ENCODE measurements around the gene ARID5B. TPM values are rescaled to one million over a fixed set of nuclear protein-coding genes. Genes with fewer than 3 reads are reported as not detected.

The ARID5B gene
- total RNA-seq, 2 donors from 2014 or later, result 65.5 to 93.8 TPM

DNA sequence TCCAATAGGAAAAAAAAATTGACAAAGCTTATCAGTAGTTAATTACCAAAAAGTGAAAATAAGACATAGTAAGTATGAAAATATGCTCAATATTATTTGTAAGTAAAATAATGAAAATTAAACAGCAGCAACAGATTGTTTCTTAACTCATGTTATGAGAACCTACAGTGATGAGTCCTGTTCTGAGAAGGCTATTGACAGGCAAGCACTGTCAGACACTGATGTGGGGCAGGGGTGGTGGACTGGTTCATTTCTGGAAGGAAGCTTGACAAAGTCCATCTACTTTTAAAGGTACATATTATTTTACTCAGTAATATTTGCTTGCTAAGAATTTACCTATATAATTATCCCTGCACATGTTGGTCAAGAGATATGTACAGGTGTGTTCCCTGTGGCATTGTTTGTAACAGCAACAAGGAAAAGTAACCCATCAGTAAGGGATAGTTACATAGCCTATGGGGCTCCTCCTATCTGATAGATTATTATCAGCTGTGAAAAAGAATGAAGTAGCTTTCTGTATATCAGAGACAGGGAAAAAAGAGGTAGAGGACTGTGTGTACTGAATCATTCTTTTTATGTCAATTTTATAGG lies 205.5 kb downstream of the ARID5B start:
- peaks cover 4% of the 10 kb centered on the region for H3K9me3 Mint-ChIP-seq
- peak; percentile 54 for ATAC-seq (replicated peaks)
- peaks cover 39% of the 10 kb centered on the region for H3K4me1 Mint-ChIP-seq
- H3K36me3 Mint-ChIP-seq (ENCODE audit: low read depth), result no peaks in the 10 kb centered on the region
- no peaks in the 10 kb centered on the region for H3K27me3 Mint-ChIP-seq
- peak overlapping the region; percentile 39 for H3K27ac Mint-ChIP-seq
- H3K4me3 Mint-ChIP-seq, result no peak overlapping the region

DNA sequence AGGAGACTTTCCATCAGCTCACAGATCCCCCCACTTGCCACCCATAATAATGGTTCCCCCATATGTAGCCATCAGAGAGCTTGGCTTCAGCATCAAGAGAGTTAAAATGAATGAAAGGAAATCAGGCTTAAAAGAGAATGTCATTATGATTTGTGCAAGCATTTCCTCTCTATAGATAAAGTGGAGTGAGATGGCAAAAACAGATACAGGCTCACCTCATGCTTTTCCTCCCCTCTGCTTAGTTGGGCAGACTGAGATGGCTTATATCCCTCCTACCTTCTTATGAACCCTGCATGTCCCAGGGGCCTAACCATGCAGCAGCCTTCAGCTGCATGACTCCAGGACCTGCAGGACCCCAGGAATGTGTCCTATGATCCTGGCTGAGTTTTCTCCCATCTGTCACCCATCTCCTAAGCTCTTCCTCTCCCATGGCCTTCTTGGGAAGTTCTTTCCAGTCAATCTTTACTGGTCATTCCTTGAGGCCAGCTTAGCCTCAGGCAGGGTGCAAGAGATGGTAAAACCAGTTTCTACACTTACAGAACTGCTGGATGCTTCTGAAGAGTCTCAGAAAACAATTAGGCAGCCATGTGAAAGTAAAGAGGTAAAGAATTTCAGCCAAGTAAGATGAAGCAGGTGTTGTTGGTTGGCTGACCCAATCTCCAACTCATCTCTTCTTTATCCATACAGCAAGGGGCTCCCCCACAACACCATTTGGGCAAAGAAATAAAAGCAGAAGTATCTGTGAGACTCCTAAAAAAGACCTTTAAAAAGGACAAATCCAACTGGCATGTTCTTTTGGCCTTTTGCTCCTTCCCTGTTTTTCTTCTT lies 207.5 kb downstream of the ARID5B start:
- Mint-ChIP-seq H3K36me3 (ENCODE audit: low read depth) (no peaks in the 10 kb centered on the region), H3K4me3 (peak overlapping the region; percentile 2), H3K27ac (peak overlapping the region; percentile 71), H3K4me1 (peaks cover 39% of the 10 kb centered on the region), H3K27me3 (no peaks in the 10 kb centered on the region), H3K9me3 (peaks cover 4% of the 10 kb centered on the region)
- no peak for ATAC-seq (replicated peaks)

DNA sequence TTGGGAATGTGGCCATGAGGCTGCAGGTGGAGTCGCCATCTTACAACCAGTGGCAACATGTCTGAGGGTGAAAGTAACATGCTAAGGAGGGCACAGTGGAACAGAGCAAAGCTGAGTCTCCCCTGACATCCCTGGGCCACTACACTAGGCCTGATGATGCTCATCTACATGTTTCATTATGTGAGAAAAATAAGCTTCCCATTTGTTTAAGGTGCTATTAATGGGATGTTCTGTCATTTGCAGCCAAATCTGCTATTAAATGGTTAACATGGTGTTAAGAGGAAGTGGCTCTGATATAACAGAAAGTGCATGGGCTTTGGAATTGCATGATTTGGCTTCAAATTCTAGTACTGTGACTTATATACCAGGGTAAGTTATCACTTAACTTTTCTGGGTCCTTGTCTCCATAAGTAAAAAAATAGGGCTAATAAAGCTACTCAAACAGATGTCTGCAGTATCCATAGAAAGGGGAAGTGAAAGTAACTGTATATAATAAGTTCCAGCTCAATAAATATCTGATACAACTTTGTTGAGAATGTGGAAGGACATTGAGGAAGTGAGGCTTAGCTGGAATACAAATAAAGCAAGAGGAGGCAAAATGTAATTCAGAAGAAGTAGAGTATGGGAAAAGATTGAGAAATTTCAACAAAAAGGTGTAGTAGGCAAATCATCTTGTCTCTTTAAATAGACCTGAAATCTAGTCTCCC lies 208.2 kb downstream of the ARID5B start:
- no peaks in the 10 kb centered on the region for H3K27me3 Mint-ChIP-seq
- H3K27ac Mint-ChIP-seq, result peak overlapping the region; percentile 71
- ATAC-seq (replicated peaks), result no peak
- H3K9me3 Mint-ChIP-seq, result peaks cover 4% of the 10 kb centered on the region
- no peaks in the 10 kb centered on the region for H3K36me3 Mint-ChIP-seq (ENCODE audit: low read depth)
- peak overlapping the region; percentile 2 for H3K4me3 Mint-ChIP-seq
- H3K4me1 Mint-ChIP-seq, result peaks cover 39% of the 10 kb centered on the region

DNA sequence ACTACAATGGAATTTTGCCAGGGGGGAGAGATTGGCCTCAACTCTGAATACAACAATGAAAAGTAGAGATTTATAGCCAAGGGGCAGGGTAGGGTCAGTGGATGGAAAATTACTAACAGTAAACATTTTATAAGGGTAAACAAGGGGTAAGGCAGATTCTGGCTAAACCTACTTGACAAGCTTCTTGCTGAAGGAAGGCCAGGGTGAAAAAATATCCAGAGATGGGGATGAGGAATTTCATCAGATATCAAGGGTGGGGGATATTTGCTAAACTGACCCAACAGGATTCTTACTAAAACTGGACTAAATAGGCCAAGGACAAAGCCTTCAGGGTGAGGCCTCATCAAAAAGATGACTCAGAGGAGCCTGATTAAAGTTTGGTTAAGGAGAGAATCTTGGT lies 210.8 kb downstream of the ARID5B start:
- Mint-ChIP-seq H3K4me3 (no peak overlapping the region), H3K36me3 (ENCODE audit: low read depth) (no peaks in the 10 kb centered on the region), H3K27ac (peak overlapping the region; percentile 44), H3K4me1 (peaks cover 30% of the 10 kb centered on the region), H3K9me3 (peaks cover 4% of the 10 kb centered on the region), H3K27me3 (no peaks in the 10 kb centered on the region)
- ATAC-seq (replicated peaks), result no peak

DNA sequence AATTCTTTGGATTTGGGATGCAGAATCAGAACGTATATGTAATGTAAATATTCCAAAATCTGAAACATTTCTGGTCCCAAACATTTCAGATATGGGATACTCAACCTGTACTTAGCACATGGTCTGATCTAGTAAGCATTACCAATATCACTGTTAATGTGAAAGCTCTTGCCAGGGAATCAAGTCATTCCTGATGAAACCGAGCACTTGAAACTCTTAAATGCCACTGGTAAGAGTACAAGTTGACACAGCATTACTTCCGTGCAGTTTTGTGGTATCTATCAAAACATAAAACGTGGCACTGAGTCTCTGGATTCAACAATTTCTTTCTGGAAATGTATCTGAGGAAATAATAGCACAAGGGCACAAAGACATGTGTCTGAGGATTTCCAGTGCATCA lies 211.5 kb downstream of the ARID5B start:
- Mint-ChIP-seq H3K4me3 (no peak overlapping the region), H3K27ac (no peak overlapping the region), H3K36me3 (ENCODE audit: low read depth) (no peaks in the 10 kb centered on the region), H3K27me3 (no peaks in the 10 kb centered on the region), H3K9me3 (peaks cover 4% of the 10 kb centered on the region), H3K4me1 (peaks cover 28% of the 10 kb centered on the region)
- no peak for ATAC-seq (replicated peaks)

DNA sequence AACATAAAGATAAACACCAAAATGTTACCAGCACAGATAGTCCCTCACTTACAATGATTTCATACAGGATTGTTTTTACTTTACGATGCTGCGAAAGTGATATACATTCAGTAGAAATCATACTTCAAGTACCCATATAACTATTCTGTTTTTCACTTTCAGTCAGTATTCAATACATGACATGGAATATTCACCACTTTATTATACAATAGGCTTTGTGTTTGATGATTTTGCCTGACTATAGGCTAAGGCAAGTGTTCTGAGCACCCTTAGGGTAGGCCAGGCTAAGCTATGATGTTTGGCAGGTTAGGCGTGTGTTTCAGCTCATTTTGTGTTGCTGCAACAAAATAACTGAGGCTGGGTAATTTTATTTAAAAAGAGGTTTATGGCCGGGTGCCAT lies 212.2 kb downstream of the ARID5B start:
- Mint-ChIP-seq H3K9me3 (peaks cover 4% of the 10 kb centered on the region), H3K27ac (no peak overlapping the region), H3K27me3 (no peaks in the 10 kb centered on the region), H3K36me3 (ENCODE audit: low read depth) (no peaks in the 10 kb centered on the region), H3K4me3 (no peak overlapping the region), H3K4me1 (peaks cover 25% of the 10 kb centered on the region)
- peak; percentile 75 for ATAC-seq (replicated peaks)

DNA sequence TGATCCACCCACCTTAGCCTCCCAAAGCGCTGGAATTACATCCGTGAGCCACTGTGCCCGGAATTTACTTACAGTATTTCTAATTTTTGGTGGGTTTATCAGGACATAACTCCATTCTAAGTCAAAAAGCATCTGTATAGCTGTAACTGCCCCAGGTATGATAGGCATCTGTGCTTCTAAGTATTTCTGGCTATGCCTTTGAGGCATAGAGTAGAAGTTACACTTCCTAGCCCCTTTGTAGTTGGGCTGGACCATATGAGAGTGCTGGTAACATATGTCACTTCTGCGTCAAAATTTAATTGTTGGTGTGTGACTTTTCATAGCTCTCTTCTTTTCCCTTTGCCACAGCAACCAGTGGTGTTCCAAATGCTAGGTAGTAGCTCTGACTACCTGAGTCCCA lies 213.8 kb downstream of the ARID5B start:
- no peaks in the 10 kb centered on the region for H3K27me3 Mint-ChIP-seq
- peaks cover 15% of the 10 kb centered on the region for H3K4me1 Mint-ChIP-seq
- no peaks in the 10 kb centered on the region for H3K36me3 Mint-ChIP-seq (ENCODE audit: low read depth)
- no peak overlapping the region for H3K4me3 Mint-ChIP-seq
- H3K27ac Mint-ChIP-seq, result no peak overlapping the region
- H3K9me3 Mint-ChIP-seq, result peaks cover 4% of the 10 kb centered on the region
- no peak for ATAC-seq (replicated peaks)

DNA sequence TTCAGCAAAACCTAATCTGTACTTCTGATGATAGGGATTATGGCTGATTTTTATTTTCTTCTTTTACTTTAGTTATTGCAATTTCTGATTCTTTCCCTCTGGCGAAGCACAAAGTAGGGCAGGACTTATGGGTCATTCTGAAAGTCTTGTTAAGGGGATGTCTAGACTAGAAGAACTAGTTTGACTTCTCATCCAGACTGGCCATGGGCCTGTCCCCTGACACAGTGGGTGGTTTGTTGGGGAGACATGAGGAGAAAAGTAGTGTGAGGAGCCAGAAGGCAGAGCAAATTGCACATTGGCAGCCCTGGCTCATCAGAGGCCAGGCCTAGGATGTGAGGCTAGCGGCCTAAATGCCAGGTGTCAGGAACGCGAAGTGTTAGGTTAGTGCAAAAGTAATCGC lies 214.3 kb downstream of the ARID5B start:
- no peak for ATAC-seq (replicated peaks)
- peaks cover 10% of the 10 kb centered on the region for H3K4me1 Mint-ChIP-seq
- no peak overlapping the region for H3K4me3 Mint-ChIP-seq
- H3K9me3 Mint-ChIP-seq, result peaks cover 2% of the 10 kb centered on the region
- no peaks in the 10 kb centered on the region for H3K36me3 Mint-ChIP-seq (ENCODE audit: low read depth)
- no peaks in the 10 kb centered on the region for H3K27me3 Mint-ChIP-seq
- no peak overlapping the region for H3K27ac Mint-ChIP-seq

DNA sequence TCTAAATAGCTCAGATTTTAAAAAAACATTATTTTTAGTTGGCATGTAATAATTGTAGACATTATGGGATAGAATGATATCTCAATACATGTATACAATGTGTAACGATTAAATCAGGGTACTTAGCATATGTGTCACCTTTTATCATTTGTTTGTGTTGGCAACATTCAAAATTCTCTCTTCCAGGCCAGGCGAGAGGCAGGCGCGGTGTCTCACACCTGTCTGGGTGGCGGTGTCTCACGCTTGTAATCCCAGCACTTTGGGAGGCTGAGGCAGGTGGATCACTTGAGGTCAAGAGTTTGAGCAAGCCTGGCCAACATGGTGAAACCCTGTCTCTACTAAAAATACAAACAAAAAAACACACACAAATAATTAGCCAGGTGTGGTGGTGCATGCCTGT lies 215.4 kb downstream of the ARID5B start:
- Mint-ChIP-seq H3K27me3 (no peaks in the 10 kb centered on the region), H3K27ac (no peak overlapping the region), H3K9me3 (no peaks in the 10 kb centered on the region), H3K36me3 (ENCODE audit: low read depth) (no peaks in the 10 kb centered on the region), H3K4me3 (no peak overlapping the region), H3K4me1 (peaks cover 10% of the 10 kb centered on the region)
- ATAC-seq (replicated peaks), result no peak

DNA sequence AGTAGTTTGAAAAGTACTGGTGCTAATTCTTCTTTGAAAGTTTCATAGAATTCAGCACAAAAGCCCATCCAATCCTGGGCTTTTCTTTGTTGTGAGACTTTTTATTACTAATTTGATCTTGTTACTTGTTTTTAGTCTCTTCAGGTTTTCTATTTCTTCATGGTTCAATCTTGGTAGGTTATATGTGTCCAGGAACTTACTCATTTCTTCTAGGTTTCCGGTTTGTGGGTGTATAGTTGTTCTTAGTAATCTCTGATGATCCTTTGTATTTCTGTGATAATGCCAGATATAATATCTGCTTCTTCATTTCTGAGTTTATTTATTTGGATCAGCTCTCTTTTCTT lies 219.7 kb downstream of the ARID5B start:
- Mint-ChIP-seq H3K27me3 (no peaks in the 10 kb centered on the region), H3K27ac (peak overlapping the region; percentile 5), H3K4me1 (peaks cover 21% of the 10 kb centered on the region), H3K9me3 (peaks cover 10% of the 10 kb centered on the region), H3K4me3 (peak overlapping the region; percentile 7), H3K36me3 (ENCODE audit: low read depth) (no peaks in the 10 kb centered on the region)
- peak; percentile 94 for ATAC-seq (replicated peaks)

DNA sequence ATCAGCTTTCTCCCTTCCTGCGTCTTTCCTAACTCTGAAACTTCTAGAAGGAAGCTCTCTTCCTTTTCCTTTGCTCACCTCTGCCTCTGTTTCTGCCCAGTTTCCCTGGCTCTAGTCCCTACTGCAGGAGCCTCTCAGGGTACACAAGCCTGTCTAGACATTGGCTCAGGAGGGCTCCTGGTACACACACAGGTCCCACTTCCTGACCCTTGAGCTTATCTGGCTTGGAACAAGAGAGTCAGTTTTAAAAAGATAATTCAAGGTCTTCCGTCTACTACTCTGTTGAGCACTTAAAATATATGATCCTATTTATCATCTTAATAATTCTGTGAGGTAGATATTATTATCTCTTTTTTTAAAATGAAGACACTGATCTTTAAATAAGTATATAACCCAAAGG lies 226.5 kb downstream of the ARID5B start:
- Mint-ChIP-seq H3K4me3 (no peak overlapping the region), H3K27ac (no peak overlapping the region), H3K4me1 (peaks cover 6% of the 10 kb centered on the region), H3K36me3 (ENCODE audit: low read depth) (no peaks in the 10 kb centered on the region), H3K9me3 (peaks cover 13% of the 10 kb centered on the region), H3K27me3 (no peaks in the 10 kb centered on the region)
- no peak for ATAC-seq (replicated peaks)

DNA sequence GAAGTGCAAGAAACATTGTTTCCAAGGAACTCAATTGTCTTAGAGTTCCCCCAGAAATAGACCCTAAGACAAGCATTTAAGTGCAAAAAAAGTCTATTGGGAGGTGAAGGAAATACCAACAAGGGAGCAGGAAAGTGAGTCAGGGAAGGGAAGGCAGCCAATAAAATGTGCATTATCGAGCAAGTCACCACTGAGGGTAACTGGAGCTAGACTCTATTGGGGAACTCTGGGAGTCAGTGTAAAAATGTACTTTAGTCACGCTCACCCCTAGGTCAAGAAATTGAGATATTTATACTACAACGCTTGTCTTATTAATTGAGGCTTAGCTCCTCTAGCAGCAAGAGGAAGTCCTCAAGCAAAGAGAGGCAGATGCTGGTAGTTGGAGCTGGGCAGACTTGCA lies 229.4 kb downstream of the ARID5B start:
- H3K9me3 Mint-ChIP-seq, result peaks cover 11% of the 10 kb centered on the region
- H3K4me1 Mint-ChIP-seq, result peaks cover 3% of the 10 kb centered on the region
- no peak for ATAC-seq (replicated peaks)
- no peak overlapping the region for H3K4me3 Mint-ChIP-seq
- no peak overlapping the region for H3K27ac Mint-ChIP-seq
- no peaks in the 10 kb centered on the region for H3K27me3 Mint-ChIP-seq
- H3K36me3 Mint-ChIP-seq (ENCODE audit: low read depth), result no peaks in the 10 kb centered on the region

DNA sequence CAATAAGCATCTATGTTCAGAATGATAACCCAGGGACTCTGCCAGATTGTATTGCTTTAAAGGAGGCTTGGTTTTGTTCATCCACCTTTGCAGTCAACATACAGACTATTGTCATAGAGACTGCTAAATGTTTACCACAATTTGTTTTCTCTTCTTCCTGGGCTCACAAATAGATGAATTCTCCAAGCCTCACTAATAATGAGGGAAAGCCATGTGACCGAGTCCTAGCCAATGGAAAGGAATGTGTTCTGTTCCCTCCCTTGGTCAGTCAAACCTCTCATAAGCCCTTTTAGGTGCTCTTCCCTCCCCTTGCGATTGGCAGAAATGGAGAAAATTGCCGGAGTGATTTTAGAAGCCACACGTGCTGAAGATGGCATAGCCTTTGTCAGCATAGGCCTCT lies 230.2 kb downstream of the ARID5B start:
- peaks cover 9% of the 10 kb centered on the region for H3K9me3 Mint-ChIP-seq
- ATAC-seq (replicated peaks), result no peak
- H3K36me3 Mint-ChIP-seq (ENCODE audit: low read depth), result no peaks in the 10 kb centered on the region
- H3K27ac Mint-ChIP-seq, result no peak overlapping the region
- no peaks in the 10 kb centered on the region for H3K4me1 Mint-ChIP-seq
- no peaks in the 10 kb centered on the region for H3K27me3 Mint-ChIP-seq
- no peak overlapping the region for H3K4me3 Mint-ChIP-seq

DNA sequence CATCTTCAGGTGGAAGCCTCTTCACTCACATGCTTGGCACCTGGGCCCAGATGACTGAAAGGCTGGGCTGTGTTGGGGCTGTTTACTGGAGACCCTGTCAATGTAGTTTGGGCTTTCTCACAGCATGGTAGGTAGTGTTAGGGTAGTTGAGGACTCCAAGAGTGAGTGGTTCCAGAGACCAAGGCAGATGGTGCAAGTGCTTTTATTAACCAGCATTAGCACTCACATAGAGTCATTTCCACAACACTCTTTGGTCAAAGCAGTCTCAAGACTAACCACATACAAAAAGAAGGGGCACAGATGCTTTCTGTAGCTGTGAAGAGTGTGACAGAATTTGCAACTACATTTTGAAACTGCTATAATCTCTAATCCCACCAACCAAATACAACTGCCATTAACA lies 232.1 kb downstream of the ARID5B start:
- Mint-ChIP-seq H3K4me3 (no peak overlapping the region), H3K4me1 (no peaks in the 10 kb centered on the region), H3K36me3 (ENCODE audit: low read depth) (no peaks in the 10 kb centered on the region), H3K27ac (no peak overlapping the region), H3K27me3 (no peaks in the 10 kb centered on the region), H3K9me3 (peaks cover 9% of the 10 kb centered on the region)
- ATAC-seq (replicated peaks), result peak; percentile 56

DNA sequence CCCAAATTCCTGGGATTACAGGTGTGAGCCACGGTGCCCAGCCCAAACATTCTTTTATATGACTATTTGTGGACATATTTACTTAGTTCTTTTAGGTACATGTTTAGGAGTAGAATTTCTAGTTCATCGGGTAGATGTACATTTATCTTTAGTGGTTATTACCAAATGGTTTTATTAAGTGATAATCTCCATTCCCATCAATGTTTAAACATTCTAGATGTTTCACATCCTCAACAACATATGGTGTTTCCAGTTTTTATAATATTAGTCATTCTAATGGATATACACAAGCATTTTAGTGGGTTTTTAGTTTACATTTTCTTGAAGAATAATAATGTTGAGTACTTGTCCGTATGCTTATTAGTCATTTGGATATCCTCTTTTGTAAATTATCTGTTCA lies 235.4 kb downstream of the ARID5B start:
- Mint-ChIP-seq H3K4me1 (no peaks in the 10 kb centered on the region), H3K36me3 (ENCODE audit: low read depth) (no peaks in the 10 kb centered on the region), H3K27me3 (no peaks in the 10 kb centered on the region), H3K27ac (no peak overlapping the region), H3K4me3 (no peak overlapping the region), H3K9me3 (no peaks in the 10 kb centered on the region)
- no peak for ATAC-seq (replicated peaks)
